SK-N-MC (cell line): ENCODE data around the gene DHRS1.
A peak's percentile ranks its signal among the peaks of the same experiment; 100 is the strongest.

Source experiments
- DNase-seq: peaks from one replicate; pipeline ENCODE4 v3.0.0-alpha.2; 2011; ENCODE audit warnings: low read depth, low spot score
- H3K27ac ChIP-seq: fragments of 200-600 bp; sonication (generic); 2 replicates; pipeline ENCODE4 v1.5.1; 2016; ENCODE audit warnings: mixed run types
- H3K36me3 ChIP-seq: fragments of 200-600 bp; sonication (generic); 2 replicates; pipeline ENCODE4 v1.6.1; 2017; ENCODE audit warnings: antibody characterized with exemption, low read length, mixed read lengths; ENCODE audit not compliant: insufficient read depth
- H3K4me3 ChIP-seq: fragments of 200-600 bp; sonication (generic); 2 replicates; pipeline ENCODE4 v1.5.1; 2016
- H3K9ac ChIP-seq: fragments of 200-600 bp; sonication (generic); 2 replicates; pipeline ENCODE4 v1.8.0; 2017; ENCODE audit warnings: mixed run types, mixed read lengths; ENCODE audit not compliant: insufficient read length
- H3K9me3 ChIP-seq: fragments of 200-600 bp; sonication (generic); 2 replicates; pipeline ENCODE4 v1.6.1; 2017; ENCODE audit warnings: low read depth, mild to moderate bottlenecking, antibody characterized with exemption, low read length, moderate library complexity, mixed read lengths
- EZH2 ChIP-seq: fragments of 200-600 bp; sonication (generic); IDR thresholded peaks from one replicate; pipeline ENCODE4 v1.6.1; 2017; ENCODE audit warnings: antibody characterized with exemption
- FOXP2 ChIP-seq: optimal IDR thresholded peaks from 2 replicates; pipeline ENCODE3; 2011; ENCODE audit warnings: mild to moderate bottlenecking, moderate library complexity; ENCODE audit not compliant: insufficient read depth; ENCODE audit errors: extremely low read length, control extremely low read depth
- POLR2AphosphoS5 ChIP-seq: IDR thresholded peaks from 2 replicates; pipeline ENCODE4 v1.6.1; 2012; ENCODE audit warnings: mild to moderate bottlenecking, low read depth, low read length, borderline replicate concordance

The DHRS1 gene

DNA sequence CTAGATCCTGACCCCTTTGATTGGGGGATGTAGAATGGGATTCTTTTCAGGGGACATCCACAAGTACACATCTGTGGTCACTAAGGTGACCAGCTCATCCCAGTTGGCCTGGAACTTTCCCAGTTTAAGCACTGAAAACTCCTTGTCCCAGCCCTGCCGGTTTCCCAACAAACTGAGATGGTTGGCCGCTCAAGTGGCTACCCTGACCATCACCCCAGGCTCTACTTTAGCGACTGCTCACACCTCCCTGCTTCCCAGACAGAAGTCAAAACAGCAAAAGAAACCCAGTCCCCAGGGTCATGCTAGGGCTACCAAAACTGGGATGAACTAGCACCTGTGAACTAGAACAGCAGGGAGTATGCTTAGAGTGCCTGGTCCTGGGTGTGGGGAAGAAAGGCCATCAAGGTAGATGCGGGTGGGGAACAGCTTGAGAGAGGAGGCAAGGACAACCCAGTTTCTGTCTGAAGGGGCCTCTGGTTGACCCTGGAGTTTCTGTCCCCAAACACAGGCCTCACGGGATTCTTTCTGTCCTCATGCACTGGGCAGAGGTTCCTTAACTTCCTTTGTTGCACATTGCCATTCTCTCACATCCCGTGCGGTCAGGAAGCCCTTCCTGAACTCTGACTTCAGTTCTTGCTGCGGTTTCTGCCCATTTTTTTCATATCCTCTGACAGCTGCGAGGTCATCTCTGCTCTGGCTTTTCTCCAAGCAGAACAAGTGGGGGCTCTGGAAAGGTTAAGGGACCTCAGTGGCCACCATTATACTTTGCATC, 13.3 kb upstream of the DHRS1 start:
- no peak for TF ChIP-seq FOXP2
- TF ChIP-seq POLR2AphosphoS5, result 0 out of 2 replicates have a peak, but pooled peaks have one; percentile 20
- no peak overlapping the region for H3K4me3 ChIP-seq

DNA sequence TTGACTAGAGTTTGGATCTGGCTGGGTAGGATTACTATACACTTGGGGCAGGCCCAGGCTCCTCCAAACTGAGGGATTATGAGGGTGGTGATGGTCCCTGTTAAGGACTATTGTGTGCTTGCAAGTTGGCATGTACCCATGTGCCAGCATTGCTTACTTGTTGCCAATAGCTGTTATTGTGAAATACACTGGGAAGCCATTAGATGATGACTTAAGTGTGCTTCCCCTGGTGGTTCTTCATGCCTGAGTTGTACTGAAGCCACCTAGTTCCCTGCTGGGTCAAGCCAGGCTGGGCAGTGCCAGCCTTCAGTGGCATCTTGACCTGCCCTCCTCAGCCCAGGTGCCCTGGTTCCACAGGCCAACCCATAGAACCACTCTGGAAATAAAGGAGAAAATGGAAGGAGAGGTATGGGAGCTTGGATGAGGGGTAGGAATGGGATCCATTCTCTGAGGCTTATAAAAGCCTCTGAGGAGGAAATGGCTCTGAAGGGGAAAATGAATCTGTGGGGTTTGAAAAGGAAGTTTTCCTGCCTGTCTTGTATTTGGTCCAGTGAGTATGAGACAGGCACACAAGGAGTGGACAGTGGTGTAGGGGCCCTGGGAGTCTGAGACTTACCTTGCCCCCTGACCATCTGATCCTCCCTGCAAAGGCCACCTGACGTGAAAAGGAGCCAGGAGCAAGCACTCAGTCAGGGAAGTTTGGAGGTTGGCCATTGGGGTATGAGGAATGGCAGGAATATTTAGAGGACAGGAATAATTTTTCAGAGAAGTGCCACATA, 12.4 kb upstream of the DHRS1 start:
- H3K9ac ChIP-seq, result no peak overlapping the region
- no peaks in the 10 kb centered on the region for H3K9me3 ChIP-seq
- DNase-seq, result no peak
- no peak for TF ChIP-seq FOXP2
- no peak for TF ChIP-seq EZH2
- no peak for TF ChIP-seq POLR2AphosphoS5
- no peak overlapping the region for H3K27ac ChIP-seq
- H3K36me3 ChIP-seq, result 0 out of 2 replicates have a peak, but pooled peaks cover under 1% of the 10 kb centered on the region
- no peak overlapping the region for H3K4me3 ChIP-seq

More for the DNA sequence above, 13.3 kb upstream of the DHRS1 start:
- no peak overlapping the region for H3K9ac ChIP-seq
- no peaks in the 10 kb centered on the region for H3K36me3 ChIP-seq
- H3K9me3 ChIP-seq, result no peaks in the 10 kb centered on the region
- no peak overlapping the region for H3K27ac ChIP-seq
- DNase-seq, result no peak

DNA sequence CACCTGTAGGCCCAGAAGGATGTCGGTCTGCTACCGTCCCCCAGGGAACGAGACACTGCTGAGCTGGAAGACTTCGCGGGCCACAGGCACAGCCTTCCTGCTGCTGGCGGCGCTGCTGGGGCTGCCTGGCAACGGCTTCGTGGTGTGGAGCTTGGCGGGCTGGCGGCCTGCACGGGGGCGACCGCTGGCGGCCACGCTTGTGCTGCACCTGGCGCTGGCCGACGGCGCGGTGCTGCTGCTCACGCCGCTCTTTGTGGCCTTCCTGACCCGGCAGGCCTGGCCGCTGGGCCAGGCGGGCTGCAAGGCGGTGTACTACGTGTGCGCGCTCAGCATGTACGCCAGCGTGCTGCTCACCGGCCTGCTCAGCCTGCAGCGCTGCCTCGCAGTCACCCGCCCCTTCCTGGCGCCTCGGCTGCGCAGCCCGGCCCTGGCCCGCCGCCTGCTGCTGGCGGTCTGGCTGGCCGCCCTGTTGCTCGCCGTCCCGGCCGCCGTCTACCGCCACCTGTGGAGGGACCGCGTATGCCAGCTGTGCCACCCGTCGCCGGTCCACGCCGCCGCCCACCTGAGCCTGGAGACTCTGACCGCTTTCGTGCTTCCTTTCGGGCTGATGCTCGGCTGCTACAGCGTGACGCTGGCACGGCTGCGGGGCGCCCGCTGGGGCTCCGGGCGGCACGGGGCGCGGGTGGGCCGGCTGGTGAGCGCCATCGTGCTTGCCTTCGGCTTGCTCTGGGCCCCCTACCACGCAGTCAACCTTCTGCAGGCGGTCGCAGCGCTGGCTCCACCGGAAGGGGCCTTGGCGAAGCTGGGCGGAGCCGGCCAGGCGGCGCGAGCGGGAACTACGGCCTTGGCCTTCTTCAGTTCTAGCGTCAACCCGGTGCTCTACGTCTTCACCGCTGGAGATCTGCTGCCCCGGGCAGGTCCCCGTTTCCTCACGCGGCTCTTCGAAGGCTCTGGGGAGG, 11.3 kb upstream of the DHRS1 start, which contains the start of gene LTB4R:
Gene LTB4R, plus strand, starts transcription at position 857 of the 959 bp plus-strand sequence. CDS start 4,150 bp downstream, outside the sequence.
- DNase-seq, result no peak

DNA sequence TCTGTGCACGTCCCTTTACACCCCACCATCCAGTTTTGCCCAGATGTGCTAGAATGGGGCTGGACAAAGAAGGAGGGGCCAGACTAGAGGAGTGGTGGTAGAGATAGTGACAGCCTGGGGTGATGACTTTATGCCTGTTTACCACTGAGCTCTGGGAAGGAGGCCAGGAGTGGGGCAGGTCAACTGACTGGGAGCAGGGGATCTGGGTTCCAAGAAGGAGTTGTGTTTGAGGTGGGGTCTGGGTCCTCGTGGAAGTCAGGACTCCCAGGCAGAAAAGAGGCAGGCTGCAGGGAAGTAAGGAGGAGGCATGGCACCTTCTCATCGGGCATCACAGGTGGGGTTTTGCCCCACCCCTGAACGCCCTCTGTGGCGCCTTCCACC, 10.7 kb upstream of the DHRS1 start:
- Histone ChIP-seq H3K9ac (no peak overlapping the region), H3K4me3 (no peak overlapping the region)

More for the DNA sequence above, 11.3 kb upstream of the DHRS1 start, which contains the start of gene LTB4R:
- no peak within 1 kb of the TSS for H3K27ac ChIP-seq
- no peaks in the 10 kb centered on the region for H3K9me3 ChIP-seq
- TF ChIP-seq POLR2AphosphoS5, result no peak
- no peak for TF ChIP-seq FOXP2
- TF ChIP-seq EZH2, result no peak
- peaks cover 9% of the 10 kb centered on the region; the same call in 1 of the 2 replicates for H3K36me3 ChIP-seq
- H3K9ac ChIP-seq, result no peak within 1 kb of the TSS
- no peak within 1 kb of the TSS for H3K4me3 ChIP-seq

DNA sequence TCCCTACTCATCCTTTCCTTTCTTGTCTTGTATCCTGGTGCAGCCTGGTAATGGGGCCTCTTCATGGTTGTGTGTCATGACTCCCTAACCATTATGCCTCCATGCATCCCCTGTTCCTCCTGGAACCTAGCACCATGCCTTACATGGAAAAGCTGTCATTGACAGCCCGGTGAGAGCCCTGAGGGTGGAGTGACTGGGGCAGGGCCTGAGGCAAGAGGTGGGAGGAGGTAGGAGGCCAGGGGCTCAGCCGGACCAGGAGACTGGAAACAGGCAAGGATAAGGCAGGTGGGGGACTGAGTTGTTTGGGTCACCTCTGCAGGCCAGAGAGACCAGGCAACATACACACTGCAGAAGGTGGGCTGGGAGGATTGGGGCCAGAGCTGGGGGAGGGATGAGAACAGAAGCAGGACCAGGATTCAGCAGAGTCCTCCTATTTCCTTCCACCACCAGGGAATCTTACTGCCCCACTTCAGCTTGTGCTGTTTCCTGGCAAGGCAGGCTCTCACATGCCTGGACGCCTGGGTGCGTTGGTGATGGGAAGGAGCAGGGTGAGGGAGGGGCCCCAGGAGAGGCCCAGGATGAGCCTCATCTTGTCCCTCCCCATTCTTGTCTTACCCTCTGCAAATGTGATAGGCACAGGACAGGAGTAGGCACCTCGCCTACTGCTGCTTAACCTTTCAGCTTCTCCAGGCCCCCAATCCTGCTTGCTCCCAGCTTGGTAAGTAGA, 10.1 kb upstream of the DHRS1 start, which contains the start of gene LTB4R2:
Gene LTB4R2, plus strand, starts transcription at position 603 of the 727 bp plus-strand sequence. CDS start 525 bp downstream, outside the sequence.
- H3K4me3 ChIP-seq, result no peak within 1 kb of the TSS
- no peak within 1 kb of the TSS for H3K9ac ChIP-seq

More for the DNA sequence above, 10.7 kb upstream of the DHRS1 start:
- Histone ChIP-seq H3K36me3 (peaks cover 15% of the 10 kb centered on the region; the same call in 1 of the 2 replicates), H3K9me3 (no peaks in the 10 kb centered on the region), H3K27ac (no peak overlapping the region)
- DNase-seq, result no peak
- TF ChIP-seq EZH2 (no peak), POLR2AphosphoS5 (no peak), FOXP2 (no peak)

DNA sequence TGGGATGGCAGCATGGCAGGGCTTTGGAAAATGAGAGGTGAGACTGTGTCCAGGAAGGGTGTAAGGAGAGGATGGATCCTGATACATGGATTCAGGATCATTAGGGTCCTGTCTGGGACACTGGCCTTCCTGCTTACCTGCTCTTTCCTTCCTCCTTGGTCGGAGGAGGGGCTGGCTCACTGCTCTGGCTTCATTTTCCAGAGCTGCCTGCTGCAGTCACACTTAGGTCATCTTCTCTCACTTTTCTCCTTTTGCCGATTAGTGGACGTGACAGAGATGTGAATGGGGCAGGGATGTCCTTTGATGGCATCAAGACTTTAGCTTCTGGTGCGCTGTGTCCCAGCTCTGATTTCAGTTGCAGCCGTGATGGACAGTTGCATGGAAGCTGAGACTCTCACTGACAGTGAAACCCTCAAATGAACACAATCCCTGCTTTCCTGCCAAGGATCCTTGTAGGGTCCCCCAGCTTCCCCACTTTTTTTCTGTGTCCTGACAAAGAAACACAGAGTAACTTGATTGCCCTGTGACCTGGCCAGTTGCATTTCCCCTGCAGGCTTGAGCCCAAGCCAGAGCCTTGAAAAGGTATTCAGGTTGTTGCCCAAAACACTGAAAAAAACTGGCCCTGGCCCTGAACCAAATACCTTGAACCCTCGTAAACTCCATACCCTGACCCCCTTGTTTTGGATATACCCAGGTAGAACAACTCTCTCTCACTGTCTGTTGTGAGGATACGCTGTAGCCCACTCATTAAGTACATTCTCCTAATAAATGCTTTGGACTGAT, 9.0 kb upstream of the DHRS1 start:
- DNase-seq, result no peak
- H3K9me3 ChIP-seq, result no peaks in the 10 kb centered on the region
- no peak overlapping the region for H3K27ac ChIP-seq
- TF ChIP-seq POLR2AphosphoS5, result no peak
- no peak for TF ChIP-seq FOXP2
- TF ChIP-seq EZH2, result no peak
- H3K4me3 ChIP-seq, result no peak overlapping the region
- no peak overlapping the region for H3K9ac ChIP-seq
- peaks cover 32% of the 10 kb centered on the region for H3K36me3 ChIP-seq

More for the DNA sequence above, 10.1 kb upstream of the DHRS1 start, which contains the start of gene LTB4R2:
- TF ChIP-seq POLR2AphosphoS5, result no peak
- no peak for TF ChIP-seq EZH2
- TF ChIP-seq FOXP2, result no peak
- H3K9me3 ChIP-seq, result no peaks in the 10 kb centered on the region
- H3K36me3 ChIP-seq, result peaks cover 21% of the 10 kb centered on the region; the same call in 1 of the 2 replicates
- no peak for DNase-seq
- H3K27ac ChIP-seq, result no peak within 1 kb of the TSS
